CD4-positive, alpha-beta T cell treated with Interleukin-10 for 1 hour (primary cell): ENCODE data around the gene STN1.
A peak's percentile ranks its signal among the peaks of the same experiment; 100 is the strongest.

Experiments used
- DNase-seq: peaks from one replicate; pipeline ENCODE4 v3.0.0-alpha.2; 2020

The STN1 gene

DNA sequence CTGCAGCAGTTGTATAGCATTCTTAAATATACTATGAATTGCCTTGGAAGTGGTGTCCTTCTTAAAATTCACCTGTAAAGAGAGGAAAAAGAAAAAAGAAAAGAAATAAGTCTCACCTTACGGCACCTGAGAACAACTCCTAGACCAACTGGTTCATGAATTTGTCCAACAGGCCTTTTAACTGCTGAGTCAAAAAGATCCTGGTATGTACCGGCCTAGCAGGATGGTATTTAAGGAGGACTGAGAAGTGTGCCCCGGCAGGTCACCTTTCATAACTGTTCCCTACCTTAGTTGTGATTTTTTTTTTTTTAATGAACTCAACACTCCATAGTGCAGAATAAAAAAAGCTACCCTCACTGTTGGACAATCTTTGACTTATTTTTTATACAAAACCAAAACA lies 25.8 kb downstream of the STN1 start:
- no peak for DNase-seq

DNA sequence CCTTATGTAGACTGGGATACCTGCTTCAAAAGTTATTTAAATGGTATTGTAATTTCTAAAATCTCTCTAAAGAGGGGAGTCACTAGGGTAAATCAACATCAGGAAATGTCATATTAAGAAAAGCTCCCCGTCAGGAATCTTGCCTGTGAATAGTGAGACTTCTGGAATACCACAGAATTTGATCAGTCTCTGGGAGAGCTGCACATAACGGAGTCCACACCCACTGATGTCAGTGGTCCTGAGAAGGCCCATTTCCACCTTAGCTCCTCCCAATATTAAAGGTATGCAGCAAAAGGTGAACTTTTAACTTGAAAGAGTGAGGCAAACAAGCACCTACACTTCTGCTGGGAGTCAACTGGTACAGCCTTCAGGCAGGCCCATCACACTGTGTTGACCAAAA lies 27.3 kb downstream of the STN1 start:
- DNase-seq, result no peak

DNA sequence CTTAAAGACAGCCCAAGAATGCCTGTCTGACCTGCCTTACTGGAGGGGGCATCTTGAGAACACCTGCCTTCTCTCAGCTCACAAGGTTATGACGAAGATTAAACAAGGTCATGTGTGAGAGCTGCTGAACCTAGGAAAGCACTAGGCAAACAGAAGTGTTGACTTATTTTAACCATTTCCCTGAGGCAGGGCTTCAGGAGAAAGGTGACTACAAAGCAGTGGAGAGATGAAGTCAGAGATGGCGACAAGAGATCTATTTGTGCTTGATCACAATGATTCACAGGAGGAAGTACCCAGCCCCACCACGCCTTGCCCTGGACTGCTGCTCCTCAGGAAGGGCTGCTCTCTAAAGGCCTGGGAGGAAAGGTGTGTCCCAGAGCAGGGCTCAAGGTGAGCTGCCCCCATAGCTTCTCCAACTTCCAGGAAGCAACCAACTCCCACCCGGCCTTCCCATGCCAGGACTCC lies 27.8 kb downstream of the STN1 start:
- no peak for DNase-seq

DNA sequence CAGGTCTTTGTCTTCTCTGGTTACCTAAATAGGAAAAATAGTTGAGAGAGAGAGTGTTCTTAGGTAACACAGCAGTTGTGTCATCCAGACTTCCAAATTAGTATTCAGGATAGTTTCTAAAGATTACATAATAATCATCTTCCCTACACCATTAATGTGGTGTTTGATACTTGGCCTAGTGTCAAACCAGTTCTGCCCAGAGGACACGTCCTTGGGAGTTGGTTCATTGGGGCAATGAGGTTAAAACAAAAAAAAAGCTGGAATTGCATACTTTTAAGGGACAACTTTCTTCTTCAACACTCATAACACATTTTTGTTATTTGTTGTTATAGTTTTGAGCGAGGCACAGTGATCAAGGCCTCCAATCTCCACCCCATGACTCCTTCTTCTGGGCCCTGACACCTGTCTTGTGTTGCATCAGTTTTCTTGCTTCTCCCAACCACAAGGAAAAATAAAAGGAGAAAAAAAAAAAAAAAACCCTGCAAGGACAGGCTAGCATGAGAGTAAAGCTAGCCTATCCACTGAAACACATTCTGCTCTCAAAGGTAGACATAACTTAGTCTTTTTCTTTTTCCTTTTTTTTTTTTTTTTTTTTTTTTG lies 28.8 kb downstream of the STN1 start:
- no peak for DNase-seq

DNA sequence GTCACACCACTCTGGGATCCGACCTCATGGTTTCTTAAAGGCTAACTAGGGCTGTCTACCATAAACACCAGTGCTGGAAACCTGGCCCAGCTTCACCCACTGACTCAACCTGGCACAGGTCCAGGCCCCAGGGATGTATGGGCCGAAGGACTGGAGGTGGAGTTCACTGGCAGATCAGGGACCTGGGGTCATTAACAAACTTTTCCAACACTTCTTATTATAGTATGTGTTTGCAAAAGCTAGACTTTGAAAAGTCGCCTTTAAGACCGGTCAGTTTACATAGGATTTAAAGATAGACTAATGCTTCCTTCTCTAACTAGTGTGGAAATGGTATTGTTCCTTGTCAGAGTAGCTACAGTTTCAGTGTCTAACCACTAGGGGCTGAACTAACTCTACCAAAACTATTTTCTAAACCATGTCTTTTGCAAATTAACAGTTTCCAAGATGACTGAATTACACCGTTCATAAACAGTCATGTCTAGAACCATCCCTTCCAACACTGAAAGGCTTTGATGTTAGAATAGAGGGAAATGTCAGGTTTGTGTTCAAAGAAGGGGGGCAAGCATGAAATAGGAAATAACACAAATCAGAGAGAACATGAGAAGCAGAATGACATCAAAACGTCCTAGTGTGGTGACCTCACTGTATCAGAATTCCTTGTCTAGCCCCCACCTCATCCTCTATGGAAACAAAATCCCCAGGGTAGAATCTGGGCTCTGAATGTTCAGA lies 29.7 kb downstream of the STN1 start:
- peak; percentile 74 for DNase-seq

DNA sequence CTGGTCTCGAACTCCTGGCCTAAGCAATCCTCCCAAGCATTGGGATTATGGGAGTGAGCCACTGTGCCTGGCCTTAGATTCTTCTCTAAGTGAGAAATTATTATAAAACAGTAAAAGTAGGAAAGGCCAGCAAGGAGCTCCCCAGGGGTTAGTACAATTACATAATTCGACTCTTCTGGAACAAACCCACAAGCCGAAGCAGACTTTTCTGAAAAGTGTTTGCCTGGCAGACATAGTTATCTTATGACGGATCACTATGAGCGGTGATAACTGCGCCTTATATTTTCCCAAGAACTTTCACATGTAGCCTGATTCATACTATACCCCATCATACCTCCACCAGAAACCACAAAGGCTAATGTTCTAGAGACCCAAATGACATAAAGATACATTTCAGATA lies 32.4 kb downstream of the STN1 start:
- no peak for DNase-seq

DNA sequence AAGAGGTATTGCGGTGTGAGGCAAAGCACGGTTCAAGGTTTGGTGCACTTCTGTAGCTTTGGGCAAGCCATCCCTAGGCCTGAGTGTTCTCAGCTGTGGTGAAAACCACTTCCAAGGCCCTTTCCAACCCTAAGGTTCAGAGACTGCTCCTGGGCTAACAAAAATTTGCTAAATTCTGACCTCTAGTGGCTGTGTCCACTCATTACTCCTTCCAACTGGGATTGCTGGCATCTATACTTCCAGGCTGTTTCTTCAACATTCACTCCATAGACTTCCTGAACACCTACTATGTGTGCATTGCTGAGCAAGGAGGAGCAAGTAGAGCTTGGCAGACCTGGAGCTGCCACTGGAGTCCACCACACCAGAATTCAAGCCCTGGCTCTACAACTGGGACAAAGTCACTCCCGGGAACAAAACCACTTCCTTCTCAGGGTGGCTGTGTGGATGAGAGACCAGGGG lies 33.3 kb downstream of the STN1 start:
- peak; percentile 43 for DNase-seq

DNA sequence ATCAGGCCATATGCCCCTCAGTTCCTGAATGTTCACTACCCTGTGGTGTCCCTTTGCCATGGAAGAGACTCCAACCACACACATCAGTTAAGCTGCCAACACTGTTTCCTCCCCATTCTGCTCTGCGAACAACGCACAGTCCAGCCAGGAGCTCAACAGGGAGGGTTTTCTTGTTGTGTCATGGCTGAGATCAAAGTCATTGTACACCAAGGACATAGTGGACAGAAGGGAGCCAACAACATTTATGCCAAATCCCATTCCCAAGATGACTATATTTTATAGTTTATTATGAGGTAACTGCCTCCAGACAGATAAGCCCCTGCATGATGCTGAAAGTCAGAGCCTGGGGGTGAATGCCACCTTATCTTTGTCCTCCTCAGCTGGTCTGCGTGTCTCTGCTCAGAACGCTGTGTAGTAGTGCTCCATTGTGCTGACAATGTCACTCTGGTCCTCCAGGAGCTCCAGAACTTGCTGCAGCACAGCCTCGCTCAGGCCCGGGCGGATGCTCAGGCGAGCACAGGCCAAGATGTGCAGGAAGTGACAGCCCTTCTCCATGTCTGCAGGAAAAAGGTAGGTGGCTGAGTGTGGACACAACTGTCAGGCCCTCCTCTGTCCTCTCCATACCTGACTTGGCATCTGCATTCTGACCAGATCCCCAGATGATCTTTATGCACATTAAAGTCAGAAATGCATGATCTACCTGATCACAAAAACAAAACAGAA lies 35.5 kb downstream of the STN1 start:
- DNase-seq, result no peak

DNA sequence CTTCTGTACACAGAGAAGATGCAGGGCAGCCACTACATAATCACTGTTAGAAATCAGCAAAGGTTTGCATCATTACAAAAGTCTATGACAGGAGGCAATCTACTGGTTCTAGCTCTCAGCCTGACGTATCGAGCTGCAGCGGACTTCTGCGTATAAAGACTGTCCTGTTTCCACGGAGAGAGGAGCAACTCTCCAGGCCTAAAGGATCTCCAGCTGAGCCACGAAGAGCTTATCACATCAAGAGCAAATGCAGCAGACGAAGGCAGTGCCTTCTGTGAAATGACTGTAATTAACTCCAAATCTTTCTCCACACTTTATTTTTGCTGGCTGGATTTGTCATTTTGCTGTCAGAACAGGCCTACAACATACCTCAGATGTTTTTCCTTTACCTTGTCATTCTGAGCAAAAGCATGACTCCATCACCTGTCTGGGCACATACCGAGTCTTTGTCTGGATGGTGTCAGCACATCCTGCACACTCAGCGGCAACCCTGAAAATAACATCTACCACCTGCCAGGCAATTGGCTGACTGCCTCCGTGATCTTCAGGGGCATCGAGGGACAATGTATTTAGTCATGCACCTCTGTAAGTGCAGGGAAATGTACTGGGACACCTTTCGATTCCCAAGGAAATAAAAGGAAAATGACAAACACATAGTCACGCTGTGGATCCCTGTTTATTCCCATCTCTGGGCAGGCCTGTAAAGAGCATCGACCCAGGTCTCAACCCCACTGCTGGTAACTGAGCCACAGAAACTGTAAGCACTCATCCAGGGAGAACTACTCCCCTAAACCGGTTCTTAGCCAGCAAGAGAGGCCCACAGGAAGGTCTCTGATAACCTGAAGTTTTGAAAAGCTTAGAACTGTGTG lies 36.3 kb downstream of the STN1 start:
- DNase-seq, result no peak

DNA sequence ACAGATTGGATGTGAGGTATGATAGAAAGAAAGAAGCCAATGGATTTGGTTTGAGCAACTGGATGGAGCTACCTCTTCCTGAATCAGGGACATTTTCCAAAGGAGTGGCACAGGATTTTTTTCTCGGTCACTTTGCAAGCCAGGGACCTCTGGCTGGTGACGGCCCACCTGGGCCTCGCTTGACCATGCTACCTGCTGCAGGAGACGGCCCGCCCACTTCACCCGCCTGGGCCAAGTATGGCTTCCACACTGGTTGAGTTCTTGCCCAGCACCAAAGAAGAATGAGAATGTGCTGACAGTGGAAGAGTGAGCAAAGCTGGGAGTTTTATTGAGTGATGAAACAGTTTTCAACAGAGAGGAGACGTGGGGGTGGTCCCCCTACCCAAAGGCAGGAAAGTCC lies 38.2 kb downstream of the STN1 start:
- DNase-seq, result no peak

DNA sequence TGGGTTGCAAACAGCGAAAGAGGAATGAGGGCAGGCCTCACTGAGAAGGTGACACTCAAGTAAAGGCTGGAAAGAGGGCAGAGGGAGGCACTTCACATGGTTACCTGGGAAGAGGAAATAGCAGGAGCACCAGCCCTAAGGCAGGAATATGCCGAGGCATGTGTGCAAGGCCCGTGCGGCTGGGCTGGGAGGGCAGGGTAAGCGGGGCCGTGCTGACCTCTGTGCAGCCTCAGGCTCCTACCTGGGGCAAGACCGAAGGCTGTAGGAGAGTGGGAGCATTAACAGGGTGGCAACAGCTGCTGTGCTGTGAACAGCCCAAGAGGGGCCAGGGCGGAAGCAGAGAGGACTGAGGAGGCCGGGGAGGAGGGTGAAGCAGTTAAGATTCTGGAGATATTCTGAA lies 38.6 kb downstream of the STN1 start:
- DNase-seq, result no peak

DNA sequence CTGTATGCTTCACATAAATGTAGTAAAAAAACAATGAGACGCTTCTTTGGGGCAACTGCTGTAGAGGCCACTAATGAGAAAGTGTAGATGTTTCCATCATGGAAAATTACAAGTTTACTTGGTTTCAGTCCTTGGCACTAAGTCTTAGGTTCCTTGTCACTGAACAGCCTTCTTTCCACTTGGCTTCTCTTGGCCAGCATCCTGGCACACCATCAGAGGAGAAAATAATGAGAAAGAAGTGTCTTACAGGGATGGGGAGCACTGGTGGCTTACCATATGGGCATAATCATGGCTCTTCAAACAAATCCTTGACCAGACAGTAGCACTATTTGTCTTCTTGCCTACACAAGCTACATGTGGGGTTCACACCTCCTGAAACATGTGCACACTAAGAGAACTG lies 40.1 kb downstream of the STN1 start:
- no peak for DNase-seq

DNA sequence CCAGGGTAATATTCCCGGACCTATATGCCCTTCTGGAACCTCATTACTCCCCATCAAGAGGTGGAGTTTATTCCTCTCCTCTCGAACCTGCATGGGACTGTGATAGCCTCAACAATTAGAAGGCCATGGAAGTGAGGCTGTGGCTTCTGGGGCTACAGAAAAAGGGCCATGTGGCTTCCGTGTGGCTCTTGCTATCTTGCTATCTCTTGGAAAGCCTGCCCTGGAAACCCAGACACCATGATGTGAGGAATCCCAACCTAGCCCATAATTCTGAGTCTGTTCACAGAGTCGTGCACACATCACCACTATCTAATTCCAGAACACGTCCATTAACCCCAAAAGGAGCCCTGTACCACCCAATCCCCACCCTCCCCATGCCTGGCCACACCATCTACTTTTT lies 41.8 kb downstream of the STN1 start:
- DNase-seq, result no peak

DNA sequence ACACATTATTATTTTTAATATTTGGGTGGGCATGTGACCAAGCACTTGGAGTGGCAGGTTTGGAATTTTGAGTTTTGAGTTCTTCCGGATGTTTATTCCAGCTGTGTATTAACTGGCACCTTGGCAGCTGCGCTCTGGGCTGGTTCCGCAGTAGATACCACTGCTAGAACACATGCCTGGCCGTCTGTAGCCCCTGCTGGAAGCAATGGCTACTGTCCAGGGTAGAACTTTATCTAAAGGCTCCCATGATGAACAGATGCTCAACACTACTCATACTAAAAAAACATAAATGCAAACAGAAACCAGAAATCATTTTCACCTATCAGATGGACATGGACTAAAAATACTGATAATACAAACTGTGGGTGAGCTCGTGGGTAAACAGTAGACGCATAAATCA lies 43.3 kb downstream of the STN1 start:
- DNase-seq, result no peak

DNA sequence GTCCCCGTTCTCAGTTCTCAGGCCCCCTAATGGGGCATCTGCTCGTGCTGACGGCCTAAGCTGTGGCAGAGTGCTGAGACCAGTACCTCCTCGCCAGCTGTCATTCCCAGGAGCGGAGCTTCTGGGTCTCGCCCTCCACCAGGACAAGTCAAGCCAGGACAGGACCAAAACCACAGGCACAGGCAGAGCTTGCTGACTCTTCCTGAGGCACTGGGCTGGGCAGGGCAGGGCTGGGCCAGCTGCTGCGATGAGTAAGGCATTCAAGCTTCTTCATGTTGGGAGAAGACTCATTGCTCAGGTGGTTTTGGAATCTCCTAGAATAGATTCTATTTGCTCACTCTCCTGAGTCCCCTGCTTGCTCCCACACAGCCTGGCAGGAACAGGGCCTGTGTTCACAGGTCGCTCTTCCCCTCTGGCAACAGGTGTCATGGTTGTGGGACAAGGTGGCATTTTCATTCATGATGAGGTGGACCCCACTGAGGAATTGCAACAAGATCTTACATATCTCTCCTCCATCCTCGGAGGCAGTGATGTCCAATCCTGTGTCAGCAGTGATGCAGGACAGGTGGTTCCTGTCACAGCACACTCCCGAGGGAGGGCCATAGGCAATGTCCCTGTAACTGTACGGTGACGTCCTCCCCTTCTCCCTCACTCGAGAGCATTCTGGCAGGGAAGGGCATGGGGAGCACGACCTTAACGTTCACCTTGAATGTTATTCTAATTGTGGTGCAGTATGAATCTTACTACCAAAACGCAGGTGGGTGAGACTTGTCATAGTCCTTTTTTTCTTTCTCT lies 45.6 kb downstream of the STN1 start:
- DNase-seq, result no peak

DNA sequence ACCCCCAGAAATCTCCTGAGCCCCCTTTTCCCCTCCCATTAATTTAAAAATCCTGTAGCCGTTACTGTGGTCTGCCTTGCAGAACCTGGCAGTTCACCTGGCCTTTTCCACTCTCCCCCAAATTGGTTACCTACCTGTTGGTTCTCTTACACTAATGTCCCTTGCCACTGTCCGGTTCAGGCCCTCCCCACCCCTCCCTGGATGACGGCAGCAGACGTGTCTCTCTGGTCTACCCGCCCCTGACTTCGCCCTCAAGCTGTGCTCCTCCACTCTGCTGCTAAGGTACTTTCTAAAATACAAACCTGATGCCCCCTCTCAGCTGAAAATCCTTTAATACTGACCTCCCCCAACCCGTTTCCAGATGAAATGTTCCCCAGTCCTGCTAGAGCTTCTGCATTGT lies 47.0 kb downstream of the STN1 start:
- DNase-seq, result no peak

DNA sequence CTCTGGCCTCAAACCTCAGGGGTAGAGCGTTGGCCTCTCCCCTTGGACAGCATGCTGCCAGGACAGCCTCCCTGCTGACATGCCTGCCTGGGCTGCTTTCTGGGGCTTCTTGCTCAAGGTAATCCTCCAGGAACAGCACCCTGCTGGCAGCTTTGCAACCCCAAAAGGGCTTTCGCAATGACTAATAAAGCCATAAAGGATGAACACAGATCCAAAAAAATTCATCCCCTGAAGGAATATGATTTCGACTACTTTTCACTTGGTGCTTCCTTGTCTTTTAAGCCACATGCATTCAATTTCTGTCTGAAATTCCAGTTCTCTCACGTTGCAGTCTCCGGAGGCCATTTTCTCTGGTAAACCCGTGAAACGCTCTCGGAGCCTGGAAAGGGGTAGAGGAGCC lies 47.5 kb downstream of the STN1 start:
- DNase-seq, result no peak

DNA sequence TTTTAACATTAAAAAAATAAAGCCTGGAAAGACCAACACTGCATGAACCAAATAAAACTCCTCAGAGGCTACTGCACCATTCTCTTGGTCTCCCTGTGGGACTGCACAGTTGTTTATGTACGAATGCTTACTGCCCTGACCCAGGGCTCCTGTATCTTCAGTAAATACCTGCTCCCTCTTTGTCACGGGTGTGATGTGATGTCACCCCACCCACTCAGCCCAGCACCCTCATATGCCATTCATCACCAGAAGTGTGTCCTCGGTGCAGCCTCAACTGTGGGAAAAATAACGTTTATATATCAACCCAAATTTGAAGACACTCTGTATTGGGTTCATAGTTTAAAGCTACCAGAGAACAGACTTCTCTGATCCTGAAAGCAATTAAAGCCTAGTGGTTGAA lies 48.6 kb downstream of the STN1 start:
- no peak for DNase-seq

DNA sequence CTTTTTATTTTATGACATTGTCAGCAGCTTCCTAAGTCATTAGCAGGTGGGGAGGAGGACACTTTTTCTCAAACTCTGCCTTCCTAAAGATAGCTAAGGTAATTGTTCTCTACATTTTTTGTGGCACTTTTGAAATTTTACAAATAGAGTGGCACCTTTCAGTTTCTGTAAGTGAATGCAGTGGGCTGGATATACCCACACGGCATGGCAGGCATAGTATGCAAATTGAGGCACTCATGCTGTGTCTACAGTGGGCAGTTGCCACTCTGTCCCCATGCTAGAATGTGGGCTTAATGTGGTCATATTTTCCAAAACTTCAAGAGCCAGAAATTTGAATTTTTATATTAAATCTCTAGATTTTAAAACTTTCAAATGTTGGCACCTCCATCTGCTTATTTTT lies 49.8 kb downstream of the STN1 start:
- DNase-seq, result no peak

DNA sequence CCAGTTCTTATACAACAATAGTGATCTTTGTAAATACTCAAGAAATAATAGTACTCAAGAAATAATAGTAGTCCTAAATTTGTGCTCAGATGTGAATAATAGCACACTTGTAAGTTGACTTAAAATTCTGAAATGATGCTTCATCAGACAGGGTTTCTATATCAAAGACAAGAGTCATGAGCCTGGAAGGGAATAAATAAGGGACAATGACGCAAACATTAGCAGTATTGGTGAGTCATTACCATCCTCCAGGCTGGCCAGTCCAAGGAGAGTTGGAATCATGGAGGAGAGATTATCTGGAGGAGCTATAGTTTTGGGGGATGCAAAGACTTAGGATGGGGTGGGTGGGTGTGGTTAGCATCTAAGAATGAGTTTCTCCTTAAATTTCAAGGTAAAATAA lies 56.5 kb downstream of the STN1 start:
- DNase-seq, result no peak

DNA sequence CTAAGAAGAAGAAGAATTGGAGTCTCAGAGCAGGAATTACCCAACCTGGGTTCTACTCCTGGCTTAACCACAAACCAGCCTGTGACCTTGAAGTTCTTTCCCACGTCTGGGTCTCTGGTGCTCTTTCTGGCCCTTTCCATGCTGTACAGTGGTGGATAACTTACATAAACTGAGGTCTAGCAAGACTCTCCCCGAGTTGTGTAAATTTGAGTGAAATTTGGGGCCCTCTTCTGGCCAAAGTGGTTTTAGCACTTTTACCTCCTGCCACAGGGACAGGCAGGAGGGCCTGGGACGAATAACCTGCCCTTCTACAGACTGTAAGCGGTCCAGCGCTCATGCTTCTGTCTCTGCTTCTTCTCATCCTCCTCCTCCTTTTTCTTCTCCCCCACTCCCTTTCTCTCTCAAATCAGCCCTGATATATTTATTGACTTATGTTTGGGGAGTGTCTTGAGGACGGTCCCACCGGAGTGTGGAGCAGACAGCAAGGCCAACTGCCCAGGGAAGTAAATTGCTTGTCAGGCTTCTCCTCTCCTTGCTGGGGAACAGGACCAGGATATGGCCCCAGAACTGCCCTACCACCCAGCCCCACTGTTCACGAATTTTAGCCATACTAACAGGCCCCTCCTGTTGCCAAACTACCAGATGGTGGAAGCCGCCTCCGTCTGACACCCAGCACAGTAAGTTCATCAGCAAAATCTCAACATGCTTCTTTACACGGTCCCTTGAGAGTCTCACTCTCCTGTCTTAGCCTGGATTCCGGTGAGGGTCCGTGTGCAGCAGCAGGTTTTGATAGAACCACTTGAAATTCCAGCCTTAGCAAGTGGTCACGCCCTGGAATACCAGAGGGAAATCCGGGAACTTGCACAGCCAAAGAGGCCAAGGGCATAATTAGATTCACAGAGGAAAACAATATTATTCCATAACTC lies 58.6 kb downstream of the STN1 start:
- peak; percentile 67 for DNase-seq
